Effector memory CD4-positive, alpha-beta T cell (primary cell): Measurements from ENCODE around the gene TAF7.
"Not testable (repeated sequence)": the region's sequence is repeated elsewhere in the genome, so short reads cannot be mapped to it uniquely, and the experiment has no call there.

Experiments
- DNase-seq, 3 donors: peaks; one replicate each; pipeline ENCODE4 v3.0.0-alpha.2; 2020
- H3K27ac ChIP-seq: 2 replicates; pipeline ENCODE4 v1.7.0; 2013; ENCODE audit warnings: mild to moderate bottlenecking, low read length, moderate library complexity; ENCODE audit not compliant: insufficient read depth, poor library complexity, severe bottlenecking
- H3K27me3 ChIP-seq: replicated peaks from 2 replicates; pipeline ENCODE4 v1.7.0; 2013; ENCODE audit warnings: mild to moderate bottlenecking, low read length; ENCODE audit not compliant: insufficient read depth, control insufficient read depth, poor library complexity, severe bottlenecking
- H3K36me3 ChIP-seq: 2 replicates; pipeline ENCODE4 v1.7.0; 2013; ENCODE audit warnings: mild to moderate bottlenecking, low read length, moderate library complexity; ENCODE audit not compliant: control insufficient read depth, insufficient read depth
- H3K4me1 ChIP-seq: 2 replicates; pipeline ENCODE4 v1.7.0; 2013; ENCODE audit warnings: low read length, mild to moderate bottlenecking; ENCODE audit not compliant: control insufficient read depth, insufficient read depth, poor library complexity, severe bottlenecking
- H3K4me3 ChIP-seq: 2 replicates; pipeline ENCODE4 v1.7.0; 2013; ENCODE audit warnings: low read length, low read depth, mild to moderate bottlenecking; ENCODE audit not compliant: insufficient read depth, poor library complexity, severe bottlenecking
- H3K9me3 ChIP-seq: 2 replicates; pipeline ENCODE4 v1.7.0; 2013; ENCODE audit warnings: mild to moderate bottlenecking, low read length, moderate library complexity; ENCODE audit not compliant: control insufficient read depth

The TAF7 gene

DNA sequence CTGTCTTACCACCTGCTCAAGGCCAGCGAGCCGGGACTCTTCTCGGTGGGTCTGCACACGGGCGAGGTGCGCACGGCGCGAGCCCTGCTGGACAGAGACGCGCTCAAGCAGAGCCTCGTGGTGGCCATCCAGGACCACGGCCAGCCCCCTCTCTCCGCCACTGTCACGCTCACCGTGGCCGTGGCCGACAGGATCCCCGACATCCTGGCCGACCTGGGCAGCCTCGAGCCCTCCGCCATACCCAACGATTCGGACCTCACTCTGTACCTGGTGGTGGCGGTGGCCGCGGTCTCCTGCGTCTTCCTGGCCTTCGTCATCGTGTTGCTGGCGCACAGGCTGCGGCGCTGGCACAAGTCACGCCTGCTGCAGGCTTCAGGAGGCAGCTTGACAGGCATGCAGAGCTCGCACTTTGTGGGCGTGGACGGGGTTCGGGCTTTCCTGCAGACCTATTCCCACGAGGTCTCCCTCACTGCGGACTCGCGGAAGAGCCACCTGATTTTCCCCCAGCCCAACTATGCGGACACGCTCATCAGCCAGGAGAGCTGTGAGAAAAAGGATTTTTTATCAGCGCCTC is 20.3 kb upstream of the TAF7 start:
- peaks cover 19% of the 10 kb centered on the region for H3K27me3 ChIP-seq
- not testable (repeated sequence) for DNase-seq, H3K4me1 ChIP-seq, H3K27ac ChIP-seq, H3K4me3 ChIP-seq, H3K9me3 ChIP-seq, H3K36me3 ChIP-seq

DNA sequence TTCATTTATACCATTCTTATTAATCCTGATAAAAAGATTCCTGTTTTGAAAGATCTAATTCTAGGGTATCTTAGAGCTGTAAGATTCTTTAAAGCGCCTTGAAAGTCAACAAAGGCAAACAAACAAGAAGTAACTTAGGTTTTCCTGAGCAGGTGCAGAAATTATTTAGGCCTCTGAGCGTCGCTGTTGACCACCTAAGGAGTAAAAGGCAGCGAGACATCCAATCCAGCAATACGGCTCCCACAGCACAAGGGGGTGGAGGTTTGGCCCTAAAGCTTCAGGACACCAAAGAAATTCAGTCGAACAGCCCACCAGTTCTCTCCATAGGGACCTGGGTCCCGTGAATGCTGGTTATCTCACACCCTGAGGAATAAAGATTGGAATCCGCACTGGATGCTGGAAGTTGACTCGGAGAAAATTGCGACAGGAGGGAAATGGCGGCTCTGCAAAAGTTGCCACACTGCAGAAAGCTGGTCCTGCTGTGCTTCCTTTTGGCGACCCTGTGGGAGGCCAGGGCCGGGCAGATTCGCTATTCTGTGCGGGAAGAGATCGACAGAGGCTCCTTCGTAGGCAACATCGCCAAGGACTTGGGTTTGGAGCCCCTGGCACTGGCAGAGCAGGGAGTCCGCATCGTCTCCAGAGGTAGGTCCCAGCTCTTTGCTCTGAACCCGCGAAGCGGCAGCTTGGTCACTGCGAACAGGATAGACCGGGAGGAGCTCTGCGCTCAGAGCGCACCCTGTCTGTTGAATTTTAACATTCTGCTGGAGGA is 18.1 kb upstream of the TAF7 start, which contains the start of gene PCDHGA2:
Gene PCDHGA2 (plus strand): TSS at position 223 of the 769 bp plus-strand sequence.
- H3K36me3 ChIP-seq = no peaks in the 10 kb centered on the region
- H3K27ac ChIP-seq = no peak within 1 kb of the TSS
- no peak for DNase-seq
- peaks cover 16% of the 10 kb centered on the region for H3K27me3 ChIP-seq
- peaks cover 3% of the 10 kb centered on the region for H3K9me3 ChIP-seq
- H3K4me1 ChIP-seq = no peaks in the 10 kb centered on the region
- no peak within 1 kb of the TSS for H3K4me3 ChIP-seq

DNA sequence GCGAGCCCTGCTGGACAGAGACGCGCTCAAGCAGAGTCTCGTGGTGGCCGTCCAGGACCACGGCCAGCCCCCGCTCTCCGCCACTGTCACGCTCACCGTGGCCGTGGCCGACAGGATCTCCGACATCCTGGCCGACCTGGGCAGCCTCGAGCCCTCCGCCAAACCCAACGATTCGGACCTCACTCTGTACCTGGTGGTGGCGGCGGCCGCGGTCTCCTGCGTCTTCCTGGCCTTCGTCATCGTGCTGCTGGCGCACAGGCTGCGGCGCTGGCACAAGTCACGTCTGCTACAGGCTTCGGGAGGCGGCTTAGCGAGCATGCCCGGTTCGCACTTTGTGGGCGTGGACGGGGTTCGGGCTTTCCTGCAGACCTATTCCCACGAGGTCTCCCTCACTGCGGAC is 12.0 kb upstream of the TAF7 start:
- H3K36me3 ChIP-seq, DNase-seq, H3K4me1 ChIP-seq, H3K9me3 ChIP-seq, H3K27ac ChIP-seq, H3K4me3 ChIP-seq: not testable (repeated sequence)
- peaks cover 18% of the 10 kb centered on the region for H3K27me3 ChIP-seq

DNA sequence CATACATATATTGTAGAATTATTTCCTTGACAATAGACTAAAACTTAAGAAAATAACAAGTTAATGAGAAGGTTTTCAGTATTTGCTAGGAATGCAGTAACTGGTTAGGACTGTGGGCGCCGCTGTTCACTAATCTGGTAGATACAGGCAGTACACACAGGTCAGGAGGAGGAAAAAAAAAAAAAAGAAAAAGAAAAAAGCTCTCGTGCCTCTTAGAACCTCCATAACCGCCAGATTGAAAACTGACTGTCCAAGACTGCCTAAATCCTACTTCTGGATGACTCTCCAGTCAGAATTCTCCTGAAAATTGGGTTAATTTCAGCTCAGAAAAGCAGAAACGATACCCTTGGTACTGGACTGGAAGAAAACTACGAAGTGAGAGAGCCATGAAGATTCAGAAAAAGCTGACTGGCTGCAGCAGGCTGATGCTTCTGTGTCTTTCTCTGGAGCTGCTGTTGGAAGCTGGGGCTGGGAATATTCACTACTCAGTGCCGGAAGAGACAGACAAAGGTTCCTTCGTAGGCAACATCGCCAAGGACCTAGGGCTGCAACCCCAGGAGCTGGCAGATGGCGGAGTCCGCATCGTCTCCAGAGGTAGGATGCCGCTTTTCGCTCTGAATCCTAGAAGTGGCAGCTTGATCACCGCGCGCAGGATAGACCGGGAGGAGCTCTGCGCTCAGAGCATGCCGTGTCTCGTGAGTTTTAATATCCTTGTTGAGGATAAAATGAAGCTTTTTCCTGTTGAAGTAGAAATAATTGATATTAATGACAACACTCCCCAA is 9.9 kb upstream of the TAF7 start, which contains the start of gene PCDHGA1:
Gene PCDHGA1 (plus strand): TSS at position 216 of the 782 bp plus-strand sequence.
- no peak within 1 kb of the TSS for H3K4me3 ChIP-seq
- H3K9me3 ChIP-seq = peaks cover 10% of the 10 kb centered on the region
- peak in 1 of 3 donors; percentile 14 for DNase-seq

DNA sequence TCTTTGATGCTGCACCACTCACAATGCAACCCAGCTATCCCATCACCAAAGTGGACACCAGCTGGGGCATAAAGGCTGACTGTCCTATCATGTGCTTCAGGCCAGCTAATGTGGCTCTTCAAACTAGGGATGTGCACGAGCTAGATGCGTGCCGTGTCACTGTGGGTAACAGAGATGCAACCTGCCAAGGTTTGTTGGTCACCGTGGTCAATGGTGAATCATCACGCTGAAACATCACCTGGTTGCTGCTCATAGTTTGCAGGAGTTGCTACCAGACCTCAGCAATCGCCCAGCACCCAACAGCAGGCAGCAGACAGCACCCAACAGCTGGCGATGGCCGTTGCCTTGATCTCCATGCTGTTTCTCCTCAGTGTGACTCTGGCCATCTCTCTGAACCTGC is 7.6 kb upstream of the TAF7 start:
- no peak for DNase-seq
- Histone ChIP-seq H3K4me3 (no peak overlapping the region), H3K9me3 (peaks cover 7% of the 10 kb centered on the region), H3K36me3 (no peaks in the 10 kb centered on the region), H3K4me1 (no peaks in the 10 kb centered on the region), H3K27ac (no peak overlapping the region), H3K27me3 (peaks cover 15% of the 10 kb centered on the region)

More for the DNA sequence above, 9.9 kb upstream of the TAF7 start, which contains the start of gene PCDHGA1:
- Histone ChIP-seq H3K4me1 (no peaks in the 10 kb centered on the region), H3K27me3 (peaks cover 18% of the 10 kb centered on the region), H3K36me3 (no peaks in the 10 kb centered on the region), H3K27ac (no peak within 1 kb of the TSS)

DNA sequence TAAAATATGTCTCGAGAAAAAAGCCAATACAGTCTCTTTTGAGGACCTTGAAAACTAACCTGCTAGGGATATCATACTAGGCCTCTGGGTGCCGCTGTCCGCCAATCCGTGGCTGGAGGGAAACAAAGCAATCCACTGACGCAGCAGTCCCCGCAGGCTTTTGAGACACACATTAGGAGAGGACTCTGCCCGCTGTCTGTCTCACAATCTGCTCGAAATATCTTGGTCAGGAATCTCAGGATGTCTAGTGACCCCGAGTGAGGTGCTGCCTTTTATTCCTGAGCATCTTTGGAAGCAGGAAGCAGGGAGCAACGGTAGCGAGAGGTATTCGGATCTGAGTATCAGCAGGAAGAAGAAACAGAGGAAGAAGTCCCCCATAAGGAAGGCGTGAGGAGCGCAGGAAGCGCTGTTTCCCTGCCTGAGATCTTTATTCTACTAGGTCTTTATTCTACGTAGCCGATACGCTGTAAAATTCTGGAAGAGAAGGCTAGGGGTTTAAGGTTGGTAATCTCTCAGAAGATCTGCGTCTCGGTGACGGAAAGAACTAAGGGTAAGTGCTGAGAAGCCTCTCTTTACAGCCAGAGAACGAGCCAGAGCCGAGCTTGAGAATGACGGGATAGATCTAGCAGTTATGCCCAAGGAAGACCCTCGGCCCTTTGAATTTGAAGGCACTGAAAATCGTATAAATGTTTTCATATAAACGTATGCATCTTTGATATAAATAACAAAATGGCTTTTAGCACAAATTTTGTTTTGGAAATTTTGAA is 5.7 kb upstream of the TAF7 start:
- H3K4me1 ChIP-seq = no peaks in the 10 kb centered on the region
- no peaks in the 10 kb centered on the region for H3K36me3 ChIP-seq
- peaks cover 7% of the 10 kb centered on the region for H3K9me3 ChIP-seq
- peak overlapping the region; percentile 56 for H3K27ac ChIP-seq
- peaks cover 5% of the 10 kb centered on the region for H3K27me3 ChIP-seq
- H3K4me3 ChIP-seq = peak overlapping the region; percentile 54
- peak; percentile 48 to 60 (median 51) for DNase-seq

DNA sequence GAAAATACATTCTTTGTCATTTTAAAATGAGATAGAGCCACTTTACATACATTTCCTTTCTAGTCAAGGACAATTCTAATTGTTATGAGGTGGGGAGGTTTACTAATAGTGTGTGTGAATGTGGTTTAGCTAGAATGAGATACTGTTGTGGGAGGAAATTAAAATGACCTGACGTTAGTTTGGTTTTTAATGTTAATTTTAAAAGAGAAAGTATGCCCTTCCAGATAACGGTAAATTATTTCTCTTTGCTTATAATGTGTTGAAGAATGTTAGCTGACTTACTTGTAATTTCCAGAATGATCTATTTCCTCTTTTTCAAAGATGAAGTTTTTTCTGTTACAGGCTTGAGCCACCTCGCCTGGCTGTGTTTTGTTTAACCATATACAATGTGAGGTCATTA is 1.7 kb upstream of the TAF7 start:
- no peak for DNase-seq
- no peaks in the 10 kb centered on the region for H3K27me3 ChIP-seq
- H3K9me3 ChIP-seq = peaks cover 26% of the 10 kb centered on the region
- H3K4me3 ChIP-seq = no peak overlapping the region
- peaks cover 9% of the 10 kb centered on the region for H3K36me3 ChIP-seq
- no peaks in the 10 kb centered on the region for H3K4me1 ChIP-seq
- no peak overlapping the region for H3K27ac ChIP-seq

DNA sequence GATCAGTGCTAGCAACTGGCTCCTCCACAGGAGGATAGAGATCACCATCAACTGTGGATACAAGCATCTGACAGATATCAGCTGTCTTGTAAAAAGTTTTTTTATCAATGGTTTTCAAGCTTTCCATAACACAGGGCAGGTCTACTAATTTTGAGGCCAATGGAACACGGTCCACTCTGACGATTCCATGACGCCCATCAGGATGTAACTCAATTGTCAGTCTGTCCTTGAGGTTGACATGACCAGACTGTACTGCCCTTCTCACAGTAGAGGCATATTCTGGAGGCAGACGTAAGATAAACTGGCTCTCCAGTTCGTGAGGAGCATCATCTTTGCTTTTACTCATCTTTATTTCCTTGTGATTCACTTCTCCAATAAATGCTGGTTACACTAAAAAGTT is 885 bp downstream of the TAF7 start:
- Histone ChIP-seq H3K36me3 (peaks cover 9% of the 10 kb centered on the region), H3K4me3 (peak overlapping the region; percentile 71), H3K27ac (no peak overlapping the region), H3K27me3 (no peaks in the 10 kb centered on the region), H3K4me1 (no peaks in the 10 kb centered on the region), H3K9me3 (peaks cover 31% of the 10 kb centered on the region)
- DNase-seq = no peak

DNA sequence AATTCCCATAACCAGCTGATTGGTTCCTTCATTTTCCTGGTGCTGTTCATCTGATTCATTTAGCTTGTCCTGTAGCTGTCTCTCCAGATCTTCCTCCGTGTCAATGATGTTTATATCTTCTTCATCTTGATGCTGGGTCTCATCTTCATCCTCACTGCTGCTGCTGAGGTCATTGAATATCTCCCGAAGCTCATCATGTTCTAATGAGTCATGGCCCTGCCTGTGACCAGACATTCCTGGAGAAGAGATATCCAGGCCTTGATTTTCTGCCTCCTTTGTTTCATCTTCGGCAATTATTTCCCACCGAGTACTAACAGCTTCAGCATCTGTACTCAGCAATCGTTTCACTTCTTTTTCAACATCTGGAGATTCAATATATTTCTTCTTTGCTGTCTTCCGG is 1.4 kb downstream of the TAF7 start:
- H3K36me3 ChIP-seq = peaks cover 9% of the 10 kb centered on the region
- peaks cover 31% of the 10 kb centered on the region for H3K9me3 ChIP-seq
- DNase-seq = no peak
- H3K27me3 ChIP-seq = no peaks in the 10 kb centered on the region
- no peak overlapping the region for H3K27ac ChIP-seq
- H3K4me3 ChIP-seq = no peak overlapping the region
- H3K4me1 ChIP-seq = no peaks in the 10 kb centered on the region
